BE2C (cell line): Measurements from ENCODE around the gene ADCY4.

ENCODE experiments used
- DNase-seq: peaks from one replicate; pipeline ENCODE4 v3.0.0-alpha.2; 2020
- H3K27me3 ChIP-seq: fragments of 250-450 bp; sonication (Bioruptor Pico); 2 replicates; pipeline ENCODE4 v1.5.1; 2020; ENCODE audit warnings: mild to moderate bottlenecking
- H3K36me3 ChIP-seq: fragments of 250-450 bp; sonication (Bioruptor Pico); 2 replicates; pipeline ENCODE4 v1.5.1; 2020; ENCODE audit warnings: mild to moderate bottlenecking
- H3K4me1 ChIP-seq: fragments of 250-450 bp; sonication (Bioruptor Pico); 2 replicates; pipeline ENCODE4 v1.5.1; 2020
- H3K4me3 ChIP-seq: 2 replicates; pipeline ENCODE4 v1.5.1; 2011; ENCODE audit warnings: low read depth, low read length
- H3K9me3 ChIP-seq: fragments of 250-450 bp; sonication (Bioruptor Pico); 2 replicates; pipeline ENCODE4 v1.5.1; 2020
- CTCF ChIP-seq: IDR thresholded peaks from 2 replicates; pipeline ENCODE4 v1.5.1; 2012; ENCODE audit warnings: mild to moderate bottlenecking, low read depth, low read length

Gene ADCY4

GRCh38 chr14:24338843-24339242 is 4.0 kb upstream of the ADCY4 start:
- Histone ChIP-seq H3K9me3 (no peaks in the 10 kb centered on the region), H3K4me1 (no peaks in the 10 kb centered on the region), H3K36me3 (no peaks in the 10 kb centered on the region), H3K4me3 (no peak overlapping the region), H3K27me3 (peaks cover 66% of the 10 kb centered on the region)
- no peak for DNase-seq
- no peak for TF ChIP-seq CTCF

- H3K4me1 ChIP-seq, result no peaks in the 10 kb centered on the region
- no peak for DNase-seq
- no peak for TF ChIP-seq CTCF
- H3K27me3 ChIP-seq, result peaks cover 67% of the 10 kb centered on the region
- no peaks in the 10 kb centered on the region for H3K36me3 ChIP-seq
- no peak overlapping the region for H3K4me3 ChIP-seq
- H3K9me3 ChIP-seq, result no peaks in the 10 kb centered on the region
Observed at GRCh38 chr14:24337824-24338175, 2.9 kb upstream of the ADCY4 start.

- H3K4me1 ChIP-seq, result no peaks in the 10 kb centered on the region
- H3K27me3 ChIP-seq, result peaks cover 68% of the 10 kb centered on the region
- H3K4me3 ChIP-seq, result no peak overlapping the region
- H3K36me3 ChIP-seq, result no peaks in the 10 kb centered on the region
- DNase-seq, result no peak
- no peaks in the 10 kb centered on the region for H3K9me3 ChIP-seq
- no peak for TF ChIP-seq CTCF
Observed at GRCh38 chr14:24337144-24337823, 2.4 kb upstream of the ADCY4 start.

GRCh38 chr14:24335461-24336171 is 745 bp upstream of the ADCY4 start:
- no peaks in the 10 kb centered on the region for H3K36me3 ChIP-seq
- no peak overlapping the region for H3K4me3 ChIP-seq
- DNase-seq, result no peak
- no peaks in the 10 kb centered on the region for H3K4me1 ChIP-seq
- H3K27me3 ChIP-seq, result peaks cover 59% of the 10 kb centered on the region
- no peak for TF ChIP-seq CTCF
- H3K9me3 ChIP-seq, result no peaks in the 10 kb centered on the region

- Histone ChIP-seq H3K36me3 (no peaks in the 10 kb centered on the region), H3K4me1 (no peaks in the 10 kb centered on the region), H3K9me3 (no peaks in the 10 kb centered on the region), H3K4me3 (peak overlapping the region; percentile 21; the same call in 1 of the 2 replicates), H3K27me3 (peaks cover 52% of the 10 kb centered on the region)
- TF ChIP-seq CTCF, result peak; percentile 84
- DNase-seq, result peak; percentile 82
Observed at GRCh38 chr14:24332268-24332993, 2.4 kb downstream of the ADCY4 start.
